Stimulated activated CD8-positive, alpha-beta memory T cell treated with anti-CD3 and anti-CD28 coated beads, Interleukin-15, amount 100 ng/mL, for 48 hours (primary cell): ENCODE data around the gene CANT1.
A peak's percentile ranks its signal among the peaks of the same experiment; 100 is the strongest.

ENCODE experiments used
- DNase-seq, 2 donors: peaks; one replicate each; pipeline ENCODE4 v3.0.0-alpha.2; 2020; ENCODE audit warnings: low read depth in 2 of 2

Gene CANT1

DNA sequence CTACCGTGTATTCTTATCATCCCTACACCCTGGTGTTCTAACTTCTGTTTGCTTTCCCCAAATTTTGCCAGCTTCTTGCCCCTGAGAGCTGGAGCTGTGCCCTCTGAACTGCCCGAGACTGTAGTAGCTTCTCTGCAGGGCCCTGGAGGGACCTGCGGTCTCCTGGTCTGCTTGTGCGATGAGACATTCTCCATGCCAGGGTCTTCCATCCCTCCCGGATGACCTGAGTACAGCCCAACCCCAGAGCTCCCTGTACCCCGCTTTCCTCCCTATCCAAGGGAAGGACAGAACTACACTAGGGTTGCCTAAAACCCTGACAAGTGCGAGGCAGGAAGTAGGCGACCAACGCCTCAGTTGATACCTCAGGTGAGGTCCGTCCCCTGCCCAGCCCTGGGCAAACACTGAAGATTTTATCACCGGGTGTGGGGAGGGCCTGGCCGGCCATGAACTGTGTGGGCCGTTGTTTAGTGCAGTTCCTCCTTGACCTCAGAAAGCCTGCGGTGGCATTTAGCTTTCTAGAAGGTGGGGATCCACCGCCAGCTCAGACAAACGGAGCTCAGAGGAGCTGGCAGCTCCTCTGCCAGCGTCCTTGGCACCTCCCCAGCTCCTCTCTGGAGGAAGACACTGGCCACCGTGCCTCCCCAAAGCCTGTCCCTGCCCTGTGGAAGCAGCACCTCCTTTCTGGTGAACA is 13.7 kb downstream of the CANT1 start:
- no peak for DNase-seq

DNA sequence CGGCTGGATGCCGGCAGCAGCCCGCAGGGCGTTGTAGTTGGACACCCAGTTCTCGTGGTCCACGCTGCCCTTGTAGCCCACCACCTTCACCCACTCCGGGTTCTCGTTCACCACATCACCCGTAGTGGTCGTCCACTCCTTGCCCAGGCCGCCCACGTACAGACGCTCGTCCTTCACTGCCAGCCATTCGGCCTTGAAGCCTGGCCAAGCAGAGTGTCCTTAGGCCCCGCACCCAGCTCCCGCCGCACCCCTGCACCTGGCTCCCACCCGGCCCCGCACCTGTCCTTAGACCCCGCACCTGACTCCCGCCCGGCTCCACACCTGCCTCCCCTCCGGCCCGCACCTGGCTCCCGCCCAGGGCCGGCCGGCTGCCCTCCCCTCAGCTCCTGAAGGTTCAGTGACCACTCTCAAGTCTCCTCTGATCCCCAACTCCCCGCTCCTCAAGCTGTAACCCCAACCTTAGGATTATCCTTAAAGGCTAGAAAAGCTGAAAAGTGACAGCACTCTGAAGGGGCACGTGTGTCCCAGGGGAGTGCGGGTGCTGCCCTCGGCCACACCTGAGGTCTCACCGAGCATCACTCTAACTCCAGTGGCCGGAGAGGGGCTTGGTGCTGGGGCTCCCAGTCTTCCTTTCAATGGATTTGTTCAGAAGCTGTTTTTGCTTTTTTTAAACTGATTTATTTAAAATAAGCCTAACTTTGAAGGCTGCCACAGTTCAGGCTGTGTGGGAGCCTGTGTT is 14.4 kb downstream of the CANT1 start:
- DNase-seq, result no peak

DNA sequence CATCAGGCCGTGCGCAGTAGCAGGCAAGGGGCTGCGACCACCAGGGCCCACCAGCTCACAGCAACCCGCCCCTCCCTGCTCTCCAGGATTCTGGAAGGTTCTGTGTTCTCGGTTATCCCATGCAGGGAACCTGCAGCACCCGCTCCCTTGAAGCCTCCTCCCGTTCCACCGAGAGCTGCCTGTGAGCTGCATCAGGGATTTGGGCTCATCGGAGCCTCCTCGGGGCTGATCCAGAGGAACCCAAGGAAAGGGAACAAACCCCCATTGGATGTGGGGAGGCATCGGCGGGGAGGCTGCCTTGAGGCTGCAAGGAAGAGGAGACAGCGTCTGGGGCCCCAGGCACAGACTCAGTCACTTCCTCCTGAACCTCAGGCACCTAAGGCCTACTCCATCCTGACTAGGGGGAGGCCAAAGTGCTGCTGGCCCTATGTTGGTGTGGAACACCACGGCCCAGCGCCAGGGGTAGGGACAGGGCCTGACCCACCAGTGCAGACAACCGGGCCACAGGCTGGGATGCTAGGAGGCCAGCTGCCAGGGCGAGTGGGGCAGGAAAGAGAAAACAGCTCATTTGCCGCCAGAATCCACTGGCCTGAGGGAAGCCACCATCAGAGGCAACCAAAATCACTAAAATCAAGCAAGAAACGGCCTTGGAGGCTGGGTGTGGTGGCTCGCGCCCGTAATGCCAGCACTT is 15.4 kb downstream of the CANT1 start:
- DNase-seq, result no peak

DNA sequence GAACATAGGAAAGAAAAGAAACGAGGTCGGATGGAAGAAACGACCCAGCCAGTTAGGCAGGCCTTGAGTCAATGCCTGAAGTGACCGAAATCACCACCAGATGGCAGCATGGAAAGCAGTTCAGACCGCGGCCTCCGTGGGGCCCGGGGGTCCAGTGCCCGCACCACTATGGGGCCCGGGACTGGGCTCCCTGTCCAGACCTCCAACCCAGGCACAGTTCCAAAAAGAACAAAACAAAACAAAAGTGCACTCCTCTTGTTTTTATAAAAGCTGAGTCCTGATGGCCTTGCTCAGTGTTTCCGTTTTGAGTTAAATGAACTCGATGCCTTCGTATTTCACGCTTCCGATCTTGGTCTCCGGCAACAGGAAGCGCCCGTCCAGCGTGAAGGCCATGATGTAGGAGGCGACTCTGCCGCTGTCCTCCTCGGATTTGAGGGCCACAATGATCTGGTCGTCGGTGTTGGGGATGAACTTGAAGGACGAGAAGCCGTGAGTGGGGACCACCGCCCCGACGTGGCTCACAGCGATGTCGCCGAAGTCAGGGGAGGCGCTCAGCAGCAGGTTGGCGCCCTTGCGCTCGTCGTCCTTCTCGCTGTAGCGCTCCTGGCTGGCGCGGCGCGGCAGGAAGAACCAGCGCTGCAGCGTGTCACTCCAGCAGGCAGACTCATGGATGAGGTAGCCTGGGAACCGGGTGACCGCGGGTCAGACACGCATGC is 16.2 kb downstream of the CANT1 start:
- peak; percentile 14 to 23 for DNase-seq

DNA sequence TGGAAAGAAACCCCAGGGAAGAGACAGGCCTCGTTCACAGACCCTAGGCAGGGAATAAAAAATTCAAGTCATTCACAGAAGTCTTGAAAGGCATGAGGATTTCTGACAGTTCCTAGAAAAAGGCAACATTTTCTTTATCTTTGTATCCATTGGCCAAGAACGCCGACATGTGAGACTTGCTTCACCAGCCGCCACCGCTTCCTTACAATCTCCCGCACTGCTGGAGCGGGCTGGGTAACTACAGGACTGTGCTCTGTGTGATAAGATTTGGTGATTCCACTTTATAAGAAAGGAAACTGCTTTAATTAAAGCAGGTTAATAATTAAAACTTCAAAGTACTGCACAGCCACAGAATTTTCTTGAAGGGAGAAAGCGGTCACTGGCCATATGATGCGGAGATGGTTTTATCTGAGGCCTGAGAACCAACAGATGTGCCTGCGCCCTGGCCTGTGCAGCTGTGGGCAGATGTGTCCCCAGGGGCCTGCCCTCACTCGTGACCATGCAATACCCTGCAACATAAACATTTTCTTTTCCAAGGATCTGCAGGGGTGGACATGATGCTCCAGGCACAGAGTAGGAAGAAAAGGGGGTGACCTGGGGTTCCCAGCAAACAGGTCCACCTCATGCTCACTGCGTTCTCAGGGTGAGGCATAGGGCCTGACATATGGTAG is 16.9 kb downstream of the CANT1 start:
- no peak for DNase-seq

DNA sequence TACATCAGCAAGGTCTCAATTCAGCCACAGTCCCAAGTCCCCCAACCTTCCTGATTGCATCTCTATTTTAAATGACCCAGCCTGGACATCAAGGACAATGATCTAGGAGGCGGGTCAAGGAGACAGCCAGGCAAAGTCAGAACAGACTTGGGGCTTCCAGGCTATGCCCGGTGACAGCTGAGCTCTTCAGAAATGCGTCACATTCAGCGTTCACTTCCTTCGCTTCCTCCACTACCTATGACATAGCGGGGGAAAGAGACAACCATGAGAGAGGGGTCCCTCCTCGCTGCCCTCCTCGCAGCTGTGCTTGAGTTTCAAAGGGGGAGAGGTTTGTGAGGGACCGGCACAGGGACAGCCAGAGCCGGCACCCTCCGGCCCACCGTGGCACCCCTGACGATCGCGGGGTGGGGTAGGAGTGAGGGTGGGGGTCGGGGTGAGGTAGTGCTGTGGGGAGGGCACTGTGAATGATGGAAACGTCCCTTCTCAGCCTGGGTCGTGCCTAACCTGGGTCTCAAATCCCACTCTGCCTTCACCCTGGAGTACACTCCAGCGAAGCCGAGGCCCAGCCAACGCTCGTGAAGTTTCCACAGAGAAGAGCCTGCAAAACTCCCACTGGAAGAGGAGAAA is 17.5 kb downstream of the CANT1 start:
- no peak for DNase-seq

DNA sequence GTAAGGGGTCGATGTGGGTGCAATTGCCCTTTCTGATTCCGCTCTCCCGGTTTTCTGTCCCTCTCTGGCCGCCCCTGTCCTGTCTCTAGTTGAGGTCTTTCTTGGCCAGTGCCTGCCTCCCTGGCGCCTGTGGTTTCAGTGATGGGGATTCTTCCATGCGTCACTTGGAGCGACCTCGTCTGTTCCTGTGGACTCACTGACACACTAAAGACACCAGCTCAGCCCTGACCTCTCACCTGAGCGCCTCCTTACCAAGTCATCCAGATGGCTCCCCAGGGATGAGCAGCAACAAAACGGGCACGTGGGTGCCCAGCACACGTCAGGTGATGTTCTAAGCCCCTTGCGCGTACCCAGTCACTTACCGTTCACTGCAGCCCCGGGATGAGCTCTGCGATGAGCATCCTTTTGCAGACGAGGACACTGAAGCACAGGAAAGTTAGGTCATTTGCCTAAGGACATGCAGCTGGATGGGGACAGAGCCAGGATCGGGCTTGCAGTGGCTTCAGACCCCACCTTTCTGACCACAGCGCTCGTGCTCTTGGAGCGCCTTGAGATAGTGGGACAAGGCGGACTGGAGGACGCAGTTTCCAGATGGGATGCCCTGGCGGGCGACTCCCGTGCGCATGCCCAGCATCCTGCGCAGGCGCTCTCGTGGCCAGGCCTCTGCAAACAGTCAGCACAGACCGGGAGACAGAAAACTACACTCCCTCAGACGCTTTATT is 18.4 kb downstream of the CANT1 start:
- DNase-seq, result no peak

DNA sequence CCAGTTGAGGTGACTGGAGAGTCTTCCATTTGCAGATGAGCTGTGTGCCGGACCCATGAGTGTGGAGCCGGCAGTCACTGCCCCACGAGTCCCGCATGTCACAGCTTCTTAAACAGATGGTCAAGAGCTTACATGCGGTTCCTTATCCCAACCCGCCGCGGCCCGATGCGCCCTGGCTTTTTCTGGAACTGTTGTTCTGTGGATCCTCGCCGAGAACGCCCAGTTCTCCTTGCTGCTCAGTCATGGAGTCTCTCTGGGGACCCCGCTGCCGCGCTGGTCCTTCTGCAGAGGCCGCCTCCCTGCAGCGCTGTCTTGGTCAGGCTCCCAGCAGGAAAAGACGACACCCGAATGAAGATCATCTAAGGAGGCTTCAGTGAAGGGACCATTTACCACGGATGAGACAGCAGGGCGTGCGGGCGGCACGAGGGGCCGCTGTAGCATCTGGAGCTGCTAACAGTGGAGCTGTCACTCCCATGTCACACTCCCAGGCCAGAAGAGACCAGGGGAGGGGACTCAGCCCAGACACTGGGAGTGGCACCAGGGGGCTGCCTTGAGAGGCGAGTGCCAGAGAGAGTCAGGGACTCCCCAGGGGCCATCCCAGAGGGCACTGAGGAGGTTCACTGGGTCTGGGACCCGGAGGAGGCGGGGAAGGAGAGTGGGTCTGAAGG is 19.1 kb downstream of the CANT1 start:
- no peak for DNase-seq

DNA sequence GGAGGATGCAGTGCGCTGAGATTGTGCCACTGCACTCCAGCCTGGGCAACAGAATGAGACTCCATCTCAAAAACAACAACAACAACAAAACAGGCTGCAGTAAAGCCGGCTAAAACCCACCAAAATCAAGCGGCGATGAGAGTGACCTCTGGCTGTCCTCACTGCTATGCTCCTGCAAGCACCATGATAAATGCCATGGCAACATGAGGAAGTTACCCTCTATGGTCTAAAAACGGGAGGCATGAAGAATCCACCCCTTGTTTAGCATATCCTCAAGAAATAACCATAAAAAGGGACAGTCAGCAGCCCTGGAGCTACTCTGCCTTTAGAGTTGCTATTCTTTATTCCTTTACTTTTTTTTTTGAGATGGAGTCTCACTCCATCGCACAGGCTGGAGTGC is 21.4 kb downstream of the CANT1 start:
- DNase-seq, result no peak

DNA sequence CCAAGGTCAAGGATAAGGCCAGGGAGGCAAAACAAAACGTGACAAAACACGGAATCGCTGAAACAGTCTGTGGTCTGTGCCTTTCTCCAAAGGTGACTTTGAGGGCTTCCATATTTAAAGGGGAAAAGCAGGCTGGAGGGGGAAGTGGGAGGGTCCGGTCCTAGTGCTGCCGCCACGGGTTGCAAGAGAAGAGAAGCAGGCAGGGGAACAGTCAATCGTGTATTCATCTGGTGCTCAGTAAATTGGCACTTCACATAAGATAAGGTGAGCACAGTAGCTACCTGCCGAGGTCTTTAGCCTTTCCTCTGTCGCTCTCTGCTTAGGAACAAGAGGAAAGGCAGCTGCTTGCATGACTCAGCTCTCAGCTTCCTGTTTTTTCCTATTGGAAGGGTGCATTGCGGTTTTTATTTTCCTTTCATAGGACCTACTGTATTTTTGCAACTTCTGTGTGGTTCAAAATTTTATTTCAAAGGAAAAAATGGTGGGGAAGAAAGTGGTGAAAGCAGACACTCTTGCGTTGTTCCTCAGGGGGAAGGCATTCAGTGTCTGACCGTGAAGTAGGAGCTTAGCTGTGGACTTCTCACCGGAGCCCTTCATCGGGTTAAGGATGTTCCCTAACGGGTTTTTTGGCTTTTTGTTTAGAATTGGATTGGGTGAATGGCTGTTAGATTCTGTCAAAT is 22.8 kb downstream of the CANT1 start:
- DNase-seq, result no peak

DNA sequence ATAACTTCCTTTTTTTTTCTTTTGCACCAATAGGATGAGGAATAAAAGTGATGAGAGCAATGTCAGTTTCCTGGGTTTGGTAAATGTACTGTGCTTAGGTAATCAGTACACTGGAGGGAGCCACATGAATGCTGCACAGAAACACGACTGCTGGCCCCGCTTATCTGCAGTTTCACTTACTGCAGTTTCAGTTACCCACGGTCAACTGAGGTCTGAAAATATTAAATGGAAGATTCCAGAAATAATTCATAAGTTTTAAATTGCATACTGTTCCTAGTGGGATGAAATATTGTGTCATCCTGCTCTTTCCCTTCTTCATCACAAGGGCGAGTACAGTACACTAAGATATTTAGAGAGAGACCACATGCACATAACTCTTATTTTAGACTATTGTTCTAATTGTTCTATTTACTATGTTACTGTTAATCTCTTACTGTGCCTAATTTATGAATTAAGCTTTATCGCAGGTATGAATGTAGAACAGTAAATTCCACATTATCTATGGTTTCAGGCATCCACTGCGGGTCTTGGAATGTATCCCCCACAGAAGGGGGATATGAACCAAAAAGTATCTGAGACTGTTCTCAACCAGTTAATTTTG is 23.4 kb downstream of the CANT1 start:
- no peak for DNase-seq

DNA sequence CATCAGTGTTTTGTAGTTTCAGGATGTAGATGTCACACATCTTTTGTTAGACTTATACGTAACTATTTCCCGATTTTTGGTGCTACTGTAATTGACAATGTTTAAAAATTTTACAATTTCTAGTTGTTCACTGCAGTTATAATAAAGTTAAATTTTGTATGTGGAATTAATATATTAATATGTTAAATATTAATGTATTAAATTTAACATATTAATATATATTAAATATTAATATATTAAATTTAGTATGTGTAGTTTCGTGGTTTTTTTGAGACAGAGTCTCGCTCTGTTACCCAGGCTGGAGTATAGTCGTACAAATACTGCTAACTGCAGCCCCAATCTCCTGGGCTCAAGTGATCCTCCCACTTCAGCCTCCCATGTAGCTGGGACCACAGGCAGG is 24.2 kb downstream of the CANT1 start:
- DNase-seq, result no peak

DNA sequence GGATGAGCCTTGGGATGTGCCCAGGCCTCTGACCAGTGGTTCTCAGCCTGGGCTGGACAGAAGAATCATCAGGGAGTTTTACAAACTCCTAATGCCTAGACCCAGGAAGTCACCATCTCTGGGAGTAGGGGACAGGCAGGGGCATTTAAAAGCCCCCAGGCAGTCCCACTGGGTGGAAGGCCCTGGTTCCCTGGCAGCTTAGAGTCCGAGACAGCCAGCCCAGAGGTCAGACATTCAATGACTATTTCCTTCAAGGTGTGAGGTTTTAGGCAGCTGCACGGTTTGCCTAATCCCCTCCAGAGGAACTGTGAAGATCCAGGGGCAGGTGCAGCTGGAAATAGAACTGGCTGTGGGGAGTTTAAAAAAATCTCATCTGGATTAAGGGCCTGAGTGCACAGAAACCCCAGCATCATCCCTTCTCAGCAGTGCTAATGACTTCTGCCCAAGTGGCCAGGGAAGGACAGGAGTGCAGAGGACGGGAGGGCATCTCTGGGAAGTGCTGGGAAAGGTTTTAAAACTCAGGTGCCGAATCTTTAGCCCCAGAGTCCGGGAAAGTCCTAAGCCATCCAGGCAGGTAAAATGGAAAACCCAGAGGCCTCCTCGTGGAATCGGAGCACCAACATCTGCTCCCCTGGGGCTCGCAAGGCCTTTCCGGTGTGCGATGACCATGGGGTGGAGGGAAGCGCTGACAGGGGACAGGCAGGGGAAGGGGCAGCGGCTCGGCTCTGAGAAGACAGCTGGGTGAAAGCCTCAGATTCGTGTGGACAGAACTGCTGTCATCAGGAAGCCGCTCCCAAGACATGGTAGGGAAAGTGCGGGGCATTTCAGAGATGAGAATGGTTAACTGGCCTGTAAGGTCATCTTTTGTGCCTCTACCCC is 28.3 kb downstream of the CANT1 start:
- DNase-seq, result no peak

DNA sequence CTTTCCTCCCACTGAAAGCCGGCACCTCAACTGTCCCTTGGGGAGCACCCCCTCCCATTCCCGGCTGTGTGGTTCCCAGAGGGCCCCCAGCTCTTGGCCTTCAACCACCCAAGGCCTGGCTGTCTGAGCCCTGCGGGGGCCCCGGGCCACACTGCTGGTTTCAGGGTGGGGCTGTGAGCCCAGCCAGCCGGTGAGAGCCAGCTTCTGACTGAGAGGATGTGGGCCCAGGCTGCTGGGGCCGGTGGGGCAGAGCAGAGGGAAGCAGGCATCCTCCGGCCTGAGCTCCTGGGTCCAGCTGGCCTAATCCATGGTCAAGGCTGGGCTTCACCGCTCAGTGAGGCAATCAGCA is 29.0 kb downstream of the CANT1 start:
- DNase-seq, result no peak

DNA sequence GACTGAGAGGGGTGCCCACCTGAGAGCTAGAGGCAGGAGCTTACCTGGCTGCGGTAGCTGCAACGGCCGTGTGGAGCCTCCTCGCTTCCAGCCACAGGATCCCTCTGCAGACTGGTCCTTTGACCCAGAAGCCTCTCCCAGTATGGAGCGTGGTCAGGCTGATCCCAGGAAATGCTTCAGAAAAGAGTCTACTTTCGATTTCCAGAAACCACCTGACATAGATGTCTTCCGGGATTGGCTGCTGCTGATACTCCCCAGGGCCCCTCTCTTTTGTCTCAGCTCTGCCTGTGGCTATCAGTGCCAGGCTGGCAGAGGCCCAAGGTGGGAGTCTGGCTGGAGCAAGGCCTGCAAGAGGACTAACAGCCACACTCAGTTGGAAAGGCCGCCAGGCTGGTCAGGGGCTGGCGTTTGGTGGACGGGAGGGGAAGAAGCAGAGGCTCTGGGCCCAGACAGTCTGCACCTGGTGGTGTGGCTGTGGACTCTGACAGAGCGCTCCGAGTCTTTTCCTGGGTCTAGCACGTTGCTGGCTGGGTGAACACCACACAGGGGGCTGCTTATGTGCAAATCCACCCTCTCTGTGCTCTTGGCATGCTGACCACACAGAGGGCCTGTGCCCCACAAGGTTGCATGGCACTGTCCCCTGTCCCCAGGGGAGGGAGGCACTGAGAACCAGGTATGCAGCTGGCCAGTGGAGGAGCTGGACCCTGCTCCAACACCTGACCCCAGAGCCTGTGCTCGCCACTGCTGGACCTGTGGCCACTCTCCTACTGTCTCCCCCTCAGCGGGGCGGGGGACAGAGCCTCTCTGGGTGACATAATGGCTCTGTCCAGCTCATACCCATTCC is 29.6 kb downstream of the CANT1 start, which contains the start of gene LGALS3BP:
Gene LGALS3BP, minus strand, starts transcription at position 144 of the 844 bp plus-strand sequence. CDS start 2,732 bp downstream, outside the sequence.
- no peak for DNase-seq

DNA sequence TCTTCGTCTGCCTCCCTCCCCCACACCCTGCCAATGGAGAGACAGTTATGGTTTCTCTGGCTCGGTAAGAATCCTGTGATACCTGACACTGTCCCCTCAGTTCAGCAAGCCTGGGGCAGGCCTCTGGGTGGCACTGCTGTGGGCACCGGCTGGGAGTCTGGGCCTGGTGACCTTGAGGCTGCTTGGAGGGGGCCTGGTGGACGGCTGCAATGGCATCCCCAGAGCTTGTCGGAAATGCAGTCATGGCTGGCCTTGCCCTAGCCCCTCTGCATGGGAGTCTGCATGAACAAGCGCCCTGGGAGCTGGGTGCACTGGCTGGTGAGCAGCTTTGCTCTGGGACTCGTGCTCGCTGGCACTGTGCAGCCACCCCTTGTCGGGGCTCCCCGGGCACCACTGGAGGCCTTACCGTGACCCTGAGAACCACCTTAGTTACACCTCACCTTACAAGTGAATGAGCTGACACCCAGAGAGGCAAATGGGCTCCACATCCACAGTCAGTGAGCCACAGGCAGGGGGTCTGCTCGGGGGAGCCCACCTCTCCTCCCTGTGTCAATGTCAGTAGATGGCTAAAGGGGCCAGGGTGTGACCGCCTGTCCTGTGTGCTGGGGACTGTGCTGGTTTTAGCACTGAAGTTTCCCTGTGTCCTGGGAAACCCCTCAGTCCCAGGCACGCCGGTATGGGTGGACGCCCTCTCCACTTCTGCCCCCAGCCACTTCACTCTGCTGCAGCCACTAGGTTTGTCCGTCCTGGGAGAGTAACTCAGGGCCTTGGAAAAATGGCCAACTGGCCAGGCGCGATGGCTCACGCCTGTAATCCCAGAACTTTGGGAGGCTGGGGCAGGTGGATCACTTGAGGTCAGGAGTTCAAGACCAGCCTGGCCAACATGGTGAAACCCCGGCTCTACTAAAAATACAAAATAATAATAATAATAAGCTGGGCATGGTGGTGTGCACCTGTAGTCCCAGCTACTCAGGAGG is 31.3 kb downstream of the CANT1 start:
- no peak for DNase-seq
